Neural crest cell (in vitro differentiated cells): ENCODE results near the gene LRMDA. TPM values are rescaled to one million over a fixed set of nuclear protein-coding genes. Genes with fewer than 3 reads are reported as not detected.

Source experiments
- DNase-seq: peaks from one replicate; pipeline ENCODE4 v3.0.0; 2021; ENCODE audit warnings: low read depth, mixed read lengths, low spot score
- H3K27ac Mint-ChIP-seq: one replicate; pipeline ENCODE4 v1.8.0; 2021; ENCODE audit warnings: mild to moderate bottlenecking, mixed read lengths; ENCODE audit not compliant: unreplicated experiment
- H3K27me3 Mint-ChIP-seq: 2 replicates; pipeline ENCODE4 v1.8.0; 2021; ENCODE audit warnings: low read depth, mild to moderate bottlenecking, mixed read lengths
- H3K36me3 Mint-ChIP-seq: 2 replicates; pipeline ENCODE4 v1.8.0; 2021; ENCODE audit warnings: low read depth, mild to moderate bottlenecking, mixed read lengths
- H3K4me1 Mint-ChIP-seq: 2 replicates; pipeline ENCODE4 v1.8.0; 2021; ENCODE audit warnings: mixed read lengths
- H3K4me3 Mint-ChIP-seq: one replicate; pipeline ENCODE4 v1.8.0; 2021; ENCODE audit warnings: mild to moderate bottlenecking, mixed read lengths
- H3K9me3 Mint-ChIP-seq: 2 replicates; pipeline ENCODE4 v1.8.0; 2021; ENCODE audit warnings: mixed read lengths
- CTCF ChIP-seq: fragments of 200-600 bp; sonication (generic); conservative IDR thresholded peaks from 2 replicates; pipeline ENCODE4 v1.5.0; 2021; ENCODE audit warnings: antibody characterized with exemption, mild to moderate bottlenecking
- total RNA-seq: library from RNA; stranded (reverse); gene quantifications from 2 replicates; pipeline ENCODE4 v1.2.1, GENCODE V29; 2021

The LRMDA gene
- total RNA-seq, 1 donor from 2014 or later = 3.1 TPM

- H3K27me3 Mint-ChIP-seq = no peaks in the 10 kb centered on the region
- no peak overlapping the region for H3K4me3 Mint-ChIP-seq
- no peaks in the 10 kb centered on the region for H3K9me3 Mint-ChIP-seq
- no peak overlapping the region for H3K27ac Mint-ChIP-seq
- DNase-seq = no peak
- H3K36me3 Mint-ChIP-seq = no peaks in the 10 kb centered on the region
- TF ChIP-seq CTCF = no peak
- H3K4me1 Mint-ChIP-seq = peaks cover 31% of the 10 kb centered on the region
Measured at GRCh38 chr10:76428551-76429367, 997.3 kb downstream of the LRMDA start.

GRCh38 chr10:76429368-76430060, 998.1 kb downstream of the LRMDA start:
- Mint-ChIP-seq H3K4me1 (peaks cover 31% of the 10 kb centered on the region), H3K27ac (no peak overlapping the region), H3K4me3 (no peak overlapping the region), H3K36me3 (no peaks in the 10 kb centered on the region), H3K9me3 (no peaks in the 10 kb centered on the region), H3K27me3 (no peaks in the 10 kb centered on the region)
- TF ChIP-seq CTCF = no peak
- no peak for DNase-seq

GRCh38 chr10:76430061-76430645, 998.7 kb downstream of the LRMDA start:
- DNase-seq = no peak
- no peak overlapping the region for H3K27ac Mint-ChIP-seq
- no peaks in the 10 kb centered on the region for H3K27me3 Mint-ChIP-seq
- H3K9me3 Mint-ChIP-seq = no peaks in the 10 kb centered on the region
- no peaks in the 10 kb centered on the region for H3K36me3 Mint-ChIP-seq
- H3K4me1 Mint-ChIP-seq = peaks cover 31% of the 10 kb centered on the region
- no peak for TF ChIP-seq CTCF
- H3K4me3 Mint-ChIP-seq = no peak overlapping the region

DNA sequence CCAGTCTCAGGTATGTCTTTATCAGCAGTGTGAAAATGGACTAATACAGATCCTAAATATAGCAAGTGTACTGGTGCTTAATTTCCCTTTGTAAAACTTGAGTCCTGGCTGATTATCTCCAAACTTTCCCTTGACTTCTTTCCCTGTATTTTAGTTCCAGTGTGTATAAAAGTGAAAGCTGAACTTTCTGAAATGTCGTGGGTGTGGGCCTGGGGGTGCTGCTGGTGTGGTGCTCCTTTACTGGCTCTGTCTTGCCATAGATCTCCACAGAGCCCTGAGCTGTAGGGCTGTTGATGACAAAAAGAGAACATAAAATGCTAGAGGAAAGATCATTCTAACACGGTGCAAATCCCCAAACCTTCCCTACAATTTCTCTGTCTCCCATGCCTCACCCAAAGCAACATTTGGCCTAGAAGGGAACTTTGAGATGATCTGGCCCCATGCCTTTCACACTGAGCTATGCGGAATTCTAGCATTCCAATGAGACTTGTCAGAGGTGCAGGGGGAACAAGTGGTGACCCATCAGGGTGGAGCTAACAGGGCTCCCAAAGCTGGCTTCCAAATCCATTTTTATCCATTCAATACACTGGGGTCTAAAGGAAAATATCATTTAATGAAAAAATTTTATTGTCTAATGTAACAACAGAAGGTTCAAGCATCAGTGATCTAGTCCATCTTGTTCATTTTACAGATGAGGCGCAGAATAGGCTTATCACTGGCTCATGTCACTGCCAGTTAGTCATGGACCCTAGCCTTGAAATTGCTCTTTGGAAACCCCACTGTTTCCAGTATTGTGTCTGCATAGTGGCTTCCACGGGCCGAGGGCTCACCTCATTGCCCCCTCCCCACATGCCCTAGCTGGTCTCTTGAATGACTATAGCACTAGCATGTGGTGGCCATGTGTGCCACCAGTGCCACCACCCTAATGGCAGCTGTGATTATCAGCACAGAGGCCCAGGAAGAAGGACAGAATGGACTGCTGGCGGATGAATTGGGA, 1000.9 kb downstream of the LRMDA start:
- H3K27me3 Mint-ChIP-seq = no peaks in the 10 kb centered on the region
- H3K36me3 Mint-ChIP-seq = no peaks in the 10 kb centered on the region
- H3K27ac Mint-ChIP-seq = no peak overlapping the region
- H3K4me1 Mint-ChIP-seq = peaks cover 31% of the 10 kb centered on the region
- TF ChIP-seq CTCF = no peak
- H3K4me3 Mint-ChIP-seq = no peak overlapping the region
- DNase-seq = no peak
- H3K9me3 Mint-ChIP-seq = peaks cover 2% of the 10 kb centered on the region
